Peyer's patch (tissue), 4 donors: ENCODE results near the gene GPC5. TPM values are rescaled to one million over a fixed set of nuclear protein-coding genes. Genes with fewer than 3 reads are reported as not detected.

Experiments
- DNase-seq, 3 donors: peaks; one replicate each; pipeline ENCODE4 v3.0.0-alpha.2; 2017 to 2019
- H3K27ac ChIP-seq, 4 donors: fragments of 200-600 bp; sonication (generic); one replicate each; pipeline ENCODE4 v1.5.1; 2016 to 2019
- H3K27me3 ChIP-seq, 2 donors: fragments of 200-600 bp; sonication (generic); one replicate each; pipeline ENCODE4 v1.5.1; 2019
- H3K36me3 ChIP-seq, 3 donors: fragments of 200-600 bp; sonication (generic); one replicate each; pipeline ENCODE4 v1.5.1; 2016 to 2019
- H3K4me1 ChIP-seq, 4 donors: fragments of 200-600 bp; sonication (generic); one replicate each; pipeline ENCODE4 v1.5.1; 2016 to 2019
- H3K4me3 ChIP-seq, 4 donors: fragments of 200-600 bp; sonication (generic); 1 replicate in 3 of 4; 2 replicates in 1 of 4; pipeline ENCODE4 v1.5.1; 2016 to 2019; ENCODE audit warnings: mild to moderate bottlenecking in 1 of 4
- H3K9me3 ChIP-seq, 4 donors: fragments of 200-600 bp; sonication (generic); one replicate each; pipeline ENCODE4 v1.5.1; 2016 to 2019; ENCODE audit warnings: mild to moderate bottlenecking in 1 of 4
- CTCF ChIP-seq, 6 experiments: fragments of 450-650 bp in 4 of 6; fragments of 200-600 bp in 2 of 6; sonication (generic) in 1 of 6; IDR thresholded peaks; one replicate each; pipeline ENCODE4 v1.5.1; 2017 to 2019; ENCODE audit warnings: antibody characterized with exemption in 6 of 6, mild to moderate bottlenecking in 3 of 6, moderate library complexity in 1 of 6
- POLR2A ChIP-seq, 2 donors: fragments of 450-650 bp; IDR thresholded peaks; one replicate each; pipeline ENCODE4 v1.5.1; 2017; ENCODE audit warnings: antibody characterized with exemption in 2 of 2, mild to moderate bottlenecking in 2 of 2, moderate library complexity in 2 of 2
- total RNA-seq, 4 donors: library from RNA; depleted of rRNA; stranded (reverse); fragments of >200 nt; gene quantifications; one replicate each; pipeline ENCODE4 v1.1.0, GENCODE V29; 2016

GPC5 gene
- total RNA-seq, 4 donors from 2014 or later, result 4.1 TPM; not detected in 3

GRCh38 chr13:91725646-91726045 is 327.2 kb downstream of the GPC5 start:
- Histone ChIP-seq H3K36me3 (no peaks in the 10 kb centered on the region), H3K4me1 (no peaks in the 10 kb centered on the region), H3K27ac (no peak overlapping the region), H3K4me3 (no peak overlapping the region), H3K9me3 (no peaks in the 10 kb centered on the region), H3K27me3 (no peaks in the 10 kb centered on the region)
- no peak for TF ChIP-seq POLR2A (IDR thresholded peaks at IDR 0.05)
- TF ChIP-seq CTCF (IDR thresholded peaks at IDR 0.05), result no peak
- DNase-seq, result no peak

- H3K36me3 ChIP-seq, result no peaks in the 10 kb centered on the region
- no peak for TF ChIP-seq CTCF (IDR thresholded peaks at IDR 0.05)
- TF ChIP-seq POLR2A (IDR thresholded peaks at IDR 0.05), result no peak
- H3K4me1 ChIP-seq, result no peaks in the 10 kb centered on the region
- H3K4me3 ChIP-seq, result no peak overlapping the region
- DNase-seq, result no peak
- H3K27ac ChIP-seq, result no peak overlapping the region
- H3K9me3 ChIP-seq, result no peaks in the 10 kb centered on the region
- H3K27me3 ChIP-seq, result no peaks in the 10 kb centered on the region
These were observed 328.2 kb downstream of the GPC5 start for GRCh38 chr13:91726671-91727070.

GRCh38 chr13:91729859-91730258 is 331.4 kb downstream of the GPC5 start:
- H3K4me3 ChIP-seq, result no peak overlapping the region
- H3K27me3 ChIP-seq, result no peaks in the 10 kb centered on the region
- H3K36me3 ChIP-seq, result no peaks in the 10 kb centered on the region
- no peak for DNase-seq
- TF ChIP-seq CTCF (IDR thresholded peaks at IDR 0.05), result no peak
- no peak for TF ChIP-seq POLR2A (IDR thresholded peaks at IDR 0.05)
- no peaks in the 10 kb centered on the region for H3K9me3 ChIP-seq
- no peak overlapping the region for H3K27ac ChIP-seq
- no peaks in the 10 kb centered on the region for H3K4me1 ChIP-seq

GRCh38 chr13:91739751-91740150 is 341.3 kb downstream of the GPC5 start:
- Histone ChIP-seq H3K36me3 (no peaks in the 10 kb centered on the region), H3K27ac (no peak overlapping the region), H3K4me3 (no peak overlapping the region), H3K9me3 (no peaks in the 10 kb centered on the region), H3K27me3 (no peaks in the 10 kb centered on the region), H3K4me1 (no peaks in the 10 kb centered on the region)
- no peak for TF ChIP-seq CTCF (IDR thresholded peaks at IDR 0.05)
- no peak for TF ChIP-seq POLR2A (IDR thresholded peaks at IDR 0.05)
- DNase-seq, result no peak

- Histone ChIP-seq H3K9me3 (no peaks in the 10 kb centered on the region), H3K4me1 (no peaks in the 10 kb centered on the region), H3K27ac (no peak overlapping the region), H3K36me3 (no peaks in the 10 kb centered on the region), H3K27me3 (no peaks in the 10 kb centered on the region), H3K4me3 (no peak overlapping the region)
- no peak for TF ChIP-seq CTCF (IDR thresholded peaks at IDR 0.05)
- TF ChIP-seq POLR2A (IDR thresholded peaks at IDR 0.05), result no peak
- DNase-seq, result no peak
These were observed 342.3 kb downstream of the GPC5 start for GRCh38 chr13:91740756-91741155.

- H3K36me3 ChIP-seq, result no peaks in the 10 kb centered on the region
- no peak for TF ChIP-seq CTCF (IDR thresholded peaks at IDR 0.05)
- TF ChIP-seq POLR2A (IDR thresholded peaks at IDR 0.05), result no peak
- no peaks in the 10 kb centered on the region for H3K4me1 ChIP-seq
- H3K27me3 ChIP-seq, result no peaks in the 10 kb centered on the region
- no peak overlapping the region for H3K27ac ChIP-seq
- no peaks in the 10 kb centered on the region for H3K9me3 ChIP-seq
- DNase-seq, result no peak
- no peak overlapping the region for H3K4me3 ChIP-seq
These were observed 343.5 kb downstream of the GPC5 start for GRCh38 chr13:91741925-91742324.
